NOMO-1 (cell line): ENCODE measurements around the gene MRPL55.

ENCODE experiments used
- DNase-seq, 2 experiments: peaks; one replicate each; lab custom pipeline; 2025; ENCODE audit not compliant: unreplicated experiment in 2 of 2; lab: John Stamatoyannopoulos, UW

Gene MRPL55

DNA sequence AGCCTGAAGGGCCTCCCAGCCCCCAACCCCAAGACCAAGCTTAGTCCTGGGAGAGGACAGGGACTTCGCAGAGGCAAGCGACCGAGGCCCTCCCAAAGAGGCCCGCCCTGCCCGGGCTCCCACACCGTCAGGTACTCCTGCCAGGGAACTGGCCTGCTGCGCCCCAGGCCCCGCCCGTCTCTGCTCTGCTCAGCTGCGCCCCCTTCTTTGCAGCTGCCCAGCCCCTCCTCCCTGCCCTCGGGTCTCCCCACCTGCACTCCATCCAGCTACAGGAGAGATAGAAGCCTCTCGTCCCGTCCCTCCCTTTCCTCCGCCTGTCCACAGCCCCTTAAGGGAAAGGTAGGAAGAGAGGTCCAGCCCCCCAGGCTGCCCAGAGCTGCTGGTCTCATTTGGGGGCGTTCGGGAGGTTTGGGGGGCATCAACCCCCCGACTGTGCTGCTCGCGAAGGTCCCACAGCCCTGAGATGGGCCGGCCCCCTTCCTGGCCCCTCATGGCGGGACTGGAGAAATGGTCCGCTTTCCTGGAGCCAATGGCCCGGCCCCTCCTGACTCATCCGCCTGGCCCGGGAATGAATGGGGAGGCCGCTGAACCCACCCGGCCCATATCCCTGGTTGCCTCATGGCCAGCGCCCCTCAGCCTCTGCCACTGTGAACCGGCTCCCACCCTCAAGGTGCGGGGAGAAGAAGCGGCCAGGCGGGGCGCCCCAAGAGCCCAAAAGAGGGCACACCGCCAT is 48.5 kb downstream of the MRPL55 start:
- no peak for DNase-seq

DNA sequence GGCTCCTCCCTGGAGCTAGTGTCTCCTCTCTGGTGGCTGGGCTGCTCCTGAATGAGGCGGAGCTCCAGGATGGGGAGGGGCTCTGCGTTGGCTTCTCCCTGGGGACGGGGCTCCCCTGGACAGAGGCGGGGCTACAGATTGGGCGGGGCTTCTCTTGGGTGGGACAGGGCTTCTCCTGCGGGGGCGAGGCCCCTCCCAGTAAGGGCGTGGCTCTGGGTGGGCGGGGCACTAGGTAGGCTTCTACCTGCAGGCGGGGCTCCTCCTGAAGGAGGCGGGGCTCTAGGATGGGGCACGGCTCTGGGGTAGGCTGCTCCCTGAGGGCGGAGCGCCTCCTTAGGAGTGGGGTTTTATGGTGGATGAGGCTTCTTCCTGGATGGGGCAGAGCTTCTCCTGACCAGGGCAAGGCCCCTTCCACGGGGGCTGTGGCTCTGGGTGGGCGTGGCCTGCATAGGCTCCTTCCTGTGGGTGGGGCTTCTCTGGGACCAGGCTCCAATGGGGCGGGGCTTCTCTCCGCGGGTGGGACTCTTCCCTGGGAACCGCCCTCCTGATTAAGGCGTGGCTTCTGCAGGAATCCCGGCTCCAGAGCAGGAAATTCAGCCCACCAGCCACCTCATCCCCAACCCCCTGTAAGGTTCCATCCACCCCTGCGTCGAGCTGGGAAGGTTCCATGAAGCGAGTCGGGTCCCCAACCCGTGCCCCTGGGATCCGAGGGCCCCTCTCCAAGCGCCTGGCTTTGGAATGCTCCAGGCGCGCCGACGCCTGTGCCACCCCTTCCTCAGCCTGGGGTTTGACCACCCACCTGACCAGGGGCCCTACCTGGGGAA is 49.3 kb downstream of the MRPL55 start:
- no peak for DNase-seq

DNA sequence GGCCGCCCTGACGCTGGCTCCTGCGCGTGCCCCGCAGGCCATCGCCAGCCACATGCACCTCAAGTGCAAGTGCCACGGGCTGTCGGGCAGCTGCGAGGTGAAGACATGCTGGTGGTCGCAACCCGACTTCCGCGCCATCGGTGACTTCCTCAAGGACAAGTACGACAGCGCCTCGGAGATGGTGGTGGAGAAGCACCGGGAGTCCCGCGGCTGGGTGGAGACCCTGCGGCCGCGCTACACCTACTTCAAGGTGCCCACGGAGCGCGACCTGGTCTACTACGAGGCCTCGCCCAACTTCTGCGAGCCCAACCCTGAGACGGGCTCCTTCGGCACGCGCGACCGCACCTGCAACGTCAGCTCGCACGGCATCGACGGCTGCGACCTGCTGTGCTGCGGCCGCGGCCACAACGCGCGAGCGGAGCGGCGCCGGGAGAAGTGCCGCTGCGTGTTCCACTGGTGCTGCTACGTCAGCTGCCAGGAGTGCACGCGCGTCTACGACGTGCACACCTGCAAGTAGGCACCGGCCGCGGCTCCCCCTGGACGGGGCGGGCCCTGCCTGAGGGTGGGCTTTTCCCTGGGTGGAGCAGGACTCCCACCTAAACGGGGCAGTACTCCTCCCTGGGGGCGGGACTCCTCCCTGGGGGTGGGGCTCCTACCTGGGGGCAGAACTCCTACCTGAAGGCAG is 50.0 kb downstream of the MRPL55 start:
- no peak for DNase-seq

DNA sequence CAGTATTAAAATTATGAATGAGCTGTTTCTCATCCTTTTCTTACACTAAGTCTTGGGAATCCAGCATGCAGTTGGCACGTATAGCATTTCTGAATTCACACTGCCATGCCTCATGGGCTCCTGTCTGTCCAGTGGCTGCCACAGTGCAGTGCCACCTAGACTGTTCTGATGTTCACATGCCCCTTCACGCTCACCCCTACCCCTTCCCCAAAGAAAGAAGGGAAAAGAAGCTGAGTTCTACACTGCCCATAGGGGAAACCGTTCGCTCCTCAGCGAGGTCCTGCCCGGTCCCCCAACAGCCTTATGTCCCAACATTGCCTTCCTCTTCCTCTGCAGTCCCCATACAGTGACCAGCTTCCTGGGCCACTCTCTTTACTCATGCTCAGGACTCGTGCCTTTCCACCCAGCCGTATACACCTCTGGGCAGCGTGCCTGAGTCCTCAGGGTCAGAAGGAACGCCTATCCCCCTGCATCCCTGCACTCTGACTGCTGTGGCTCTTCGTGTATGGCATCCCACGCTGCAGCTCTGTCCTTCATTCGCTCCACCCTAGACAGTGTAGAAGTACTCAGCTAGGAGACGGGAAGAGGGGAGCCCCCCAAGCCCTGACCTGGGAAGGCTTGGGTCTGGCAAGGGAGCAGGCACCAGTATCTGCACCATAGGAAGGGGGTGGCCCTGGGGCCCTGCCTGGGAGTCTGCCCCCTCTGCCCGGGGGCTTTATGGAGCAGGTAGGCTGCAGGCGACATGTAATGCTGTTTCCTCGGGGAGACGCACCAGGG is 50.7 kb downstream of the MRPL55 start:
- no peak for DNase-seq
